K562 (cell line): Measurements from ENCODE around the gene ACSS1. TPM values are rescaled to one million over a fixed set of nuclear protein-coding genes. Genes with fewer than 3 reads are reported as not detected.

ENCODE experiments used
- ATAC-seq: fragments of 200-7000 bp; cut with Tn5 transposase; 3 replicates; pipeline ENCODE4 v1.9.1; 2020; ENCODE audit warnings: moderate library complexity
- BruUV-seq: library from RNA; stranded (reverse); fragments of 400-500 nt; replicated peaks from 2 replicates; lab custom pipeline; 2021; lab: Mats Ljungman, UMichigan
- CTCF ChIA-PET: fragments of 300-600 bp; formaldehyde crosslinking; extraction: SDS; loops from one replicate; lab custom pipeline; 2021; ENCODE audit warnings: low intra/inter-chr PET ratio; lab: Yijun Ruan, JAX
- POLR2A ChIA-PET: fragments of 300-600, 350-650 bp; sonication (Branson Sonifier 250); formaldehyde crosslinking; extraction: SDS; loops from one replicate; lab custom pipeline; 2021; ENCODE audit warnings: antibody characterized with exemption, inconsistent platforms; lab: Yijun Ruan, JAX
- DNase-seq, 4 experiments: peaks; one replicate each; pipeline versions ENCODE4 v3.0.0 to v3.0.0-alpha.2; 2011 to 2018; ENCODE audit warnings: low spot score in 3 of 4, mixed read lengths in 3 of 4; ENCODE audit errors: extremely low read depth in 1 of 4
- FAIRE-seq: peaks from 2 replicates; lab custom pipeline; 2011; peaks lifted over from hg19 to GRCh38; lab: Jason Lieb, UNC
- H2AFZ ChIP-seq: 2 replicates; pipeline ENCODE4 v1.6.0; 2011; ENCODE audit warnings: low read depth, low read length, control low read depth, inconsistent platforms
- H3K27ac ChIP-seq: fragments of 200-600 bp; 3 replicates; pipeline ENCODE4 v1.8.0; 2011; ENCODE audit warnings: low read depth, mild to moderate bottlenecking, control low read depth, inconsistent platforms, low read length, moderate library complexity, mixed read lengths; ENCODE audit errors: extremely low read depth
- H3K27me3 ChIP-seq, 2 experiments: fragments of 300-600 bp in 1 of 2; 2 replicates in 1 of 2; 3 replicates in 1 of 2; pipeline versions ENCODE4 v1.6.0 to v1.8.0; 2011; ENCODE audit warnings: inconsistent platforms in 2 of 2, low read length in 2 of 2, mild to moderate bottlenecking in 1 of 2, mixed read lengths in 1 of 2, moderate library complexity in 1 of 2; ENCODE audit not compliant: control insufficient read depth in 2 of 2, insufficient read depth in 2 of 2
- H3K36me3 ChIP-seq: fragments of 300-600 bp; 3 replicates; pipeline ENCODE4 v1.8.0; 2011; ENCODE audit warnings: mild to moderate bottlenecking, low read length, inconsistent platforms; ENCODE audit not compliant: control insufficient read depth, insufficient read depth
- H3K4me1 ChIP-seq, 2 experiments: fragments of 200-600 bp in 1 of 2; replicated peaks in 1 of 2; 2 replicates in 1 of 2; 3 replicates in 1 of 2; pipeline versions ENCODE4 v1.5.1 to v1.8.0; 2011; ENCODE audit warnings: inconsistent platforms in 2 of 2, low read length in 2 of 2, mild to moderate bottlenecking in 1 of 2, mixed read lengths in 1 of 2, moderate library complexity in 1 of 2; ENCODE audit not compliant: control insufficient read depth in 2 of 2, insufficient read depth in 2 of 2
- H3K4me2 ChIP-seq: 2 replicates; pipeline ENCODE4 v1.6.1; 2011; ENCODE audit warnings: low read length, control low read depth, inconsistent platforms, mixed read lengths; ENCODE audit not compliant: insufficient read depth
- H3K4me3 ChIP-seq: fragments of 200-600 bp; sonication (generic), shearing (Covaris generic); 2 replicates; pipeline ENCODE4 v1.5.1; 2016; ENCODE audit warnings: control low read depth, inconsistent platforms
- H3K79me2 ChIP-seq: fragments of 200-600 bp; 3 replicates; pipeline ENCODE4 v1.8.0; 2011; ENCODE audit warnings: low read length, inconsistent platforms; ENCODE audit not compliant: control insufficient read depth, insufficient read depth
- H3K9ac ChIP-seq, 2 experiments: 2 replicates each; pipeline versions ENCODE4 v1.6.0 to v1.6.1; 2011; ENCODE audit warnings: low read depth in 2 of 2, low read length in 2 of 2, control low read depth in 1 of 2, inconsistent platforms in 1 of 2, mild to moderate bottlenecking in 1 of 2, mixed read lengths in 1 of 2; ENCODE audit not compliant: insufficient read depth in 1 of 2
- H3K9me1 ChIP-seq: one replicate; pipeline ENCODE4 v1.6.0; 2011; ENCODE audit warnings: inconsistent platforms, mild to moderate bottlenecking, low read length, moderate library complexity; ENCODE audit not compliant: control insufficient read depth, insufficient read depth
- H3K9me3 ChIP-seq: replicated peaks from 2 replicates; pipeline ENCODE4 v1.5.1; 2011; ENCODE audit warnings: low read depth, low read length, inconsistent platforms; ENCODE audit not compliant: control insufficient read depth, insufficient read depth
- H4K20me1 ChIP-seq: replicated peaks from 2 replicates; pipeline ENCODE4 v1.6.1; 2011; ENCODE audit warnings: low read length, inconsistent platforms, mixed read lengths; ENCODE audit not compliant: control insufficient read depth, insufficient read depth
- FOXA3 ChIP-seq, 2 experiments: fragments of 450-650 bp in 1 of 2; sonication (generic) in 1 of 2; formaldehyde crosslinking; IDR thresholded peaks in 1 of 2; conservative IDR thresholded peaks in 1 of 2; 2 replicates each; pipeline versions ENCODE4 v1.4.0 to v1.8.0; 2020 to 2022; ENCODE audit warnings: mild to moderate bottlenecking in 2 of 2, missing genetic modification reagents in 1 of 2
- FOXO4 ChIP-seq: fragments of 450-650 bp; formaldehyde crosslinking; IDR thresholded peaks from 2 replicates; pipeline ENCODE4 v1.4.0; 2020; ENCODE audit warnings: mild to moderate bottlenecking, moderate library complexity
- NCOR1 ChIP-seq: fragments of 450-650 bp; IDR thresholded peaks from 2 replicates; pipeline ENCODE4 v1.6.1; 2016; ENCODE audit warnings: mild to moderate bottlenecking, moderate library complexity
- TARDBP ChIP-seq: fragments of 450-650 bp; IDR thresholded peaks from 2 replicates; pipeline ENCODE4 v1.6.1; 2016
- ZHX1 ChIP-seq: fragments of 150-350 bp; conservative IDR thresholded peaks from 2 replicates; pipeline ENCODE4 v1.6.1; 2014; ENCODE audit warnings: low read length
- ZNF398 ChIP-seq: fragments of 250-450 bp; sonication (Bioruptor Pico); IDR thresholded peaks from 2 replicates; pipeline ENCODE4 v1.8.0; 2021; ENCODE audit warnings: moderate library complexity, mild to moderate bottlenecking, inconsistent platforms
- ZNF707 ChIP-seq: fragments of 250-450 bp; sonication (Bioruptor Pico); conservative IDR thresholded peaks from 2 replicates; pipeline ENCODE4 v1.8.0; 2022; ENCODE audit warnings: inconsistent platforms, mild to moderate bottlenecking, moderate library complexity
- WGBS: fragments of 100-300 bp; shearing (Covaris generic); methylation state at CpG from one replicate; pipeline ENCODE4 v1.1.6; 2016; ENCODE audit warnings: low coverage, mixed read lengths; ENCODE audit not compliant: insufficient coverage; ENCODE audit errors: missing lambda C conversion rate; 5-methylcytosine and 5-hydroxymethylcytosine counted together
- in situ Hi-C: fragments of 300-500 bp; cut with MboI; formaldehyde crosslinking; loops from 4 replicates; pipeline ENCODE4 v1.15.0; 2018; ENCODE audit warnings: inconsistent platforms, mixed read lengths
- intact Hi-C: fragments of 100-400 bp; cut with micrococcal nuclease; formaldehyde crosslinking; loops from 2 replicates; pipeline ENCODE4 v1.14.2; 2022
- polyA plus RNA-seq, 8 experiments: library from polyadenylated mRNA; depleted of rRNA in 4 of 8; stranded (reverse) in 5 of 8; unstranded in 3 of 8; fragments of >200 nt; fragmentation: Nextera tagmentation in 2 of 8; fragmentation: Illumina TruSeq in 1 of 8; extraction: Ambion mirVana in 2 of 8; extraction: Trizol in 1 of 8; gene quantifications; 2 replicates each; pipeline versions ENCODE4 v1.2.1 to v1.2.3, GENCODE V29; 2011 to 2014; ENCODE audit warnings: inconsistent platforms in 1 of 8, missing spikeins in 1 of 8
- total RNA-seq, 7 experiments: library from RNA; depleted of rRNA in 6 of 7; stranded (reverse); fragments of >200 nt in 6 of 7; fragmentation: Illumina TruSeq in 2 of 7; extraction: Trizol in 2 of 7; gene quantifications; 2 replicates each; pipeline versions ENCODE4 v1.2.1 to v1.2.3, GENCODE V29; 2011 to 2021; ENCODE audit warnings: low replicate concordance in 1 of 7

Gene ACSS1
- total and polyA plus RNA-seq, 9 of the 15 experiments (the other 6 are each of a cell fraction or from before 2014, with no cell fraction given) = 0.07 to 2.1 (median 0.27) TPM; not detected in 3

GRCh38 chr20:24983896-24984295 lies 74.0 kb downstream of the ACSS1 start:
- no peaks in the 10 kb centered on the region for H4K20me1 ChIP-seq
- no peak overlapping the region for H3K4me3 ChIP-seq
- TF ChIP-seq FOXO4 (CRISPR knock-in tag) (no peak), FOXA3 (CRISPR knock-in tag; conservative IDR thresholded peaks at IDR 0.05 in 1 of 2, IDR thresholded peaks at IDR 0.05 in 1 of 2) (no peak), NCOR1 (no peak), ZHX1 (no peak), ZNF398 (CRISPR knock-in tag) (no peak), ZNF707 (CRISPR knock-in tag) (no peak), TARDBP (no peak)
- intact Hi-C loops = no loop called here
- ChIA-PET POLR2A (interaction anchor here (0.7 kb wide), 1 partner anchor 285 kb away, joined by 3 read pairs; no protein-coding TSS in a partner anchor), CTCF (no interaction called here)
- 93% methylated on average over 8 of the region's 8 CpGs for WGBS
- H3K9me3 ChIP-seq = no peaks in the 10 kb centered on the region
- no peak for FAIRE-seq
- H3K9ac ChIP-seq = no peak overlapping the region
- BruUV-seq = no TSS peak
- peaks cover 10% of the 10 kb centered on the region for H3K79me2 ChIP-seq
- H3K36me3 ChIP-seq = peaks cover 25% of the 10 kb centered on the region; the same call in 2 of the 3 replicates
- no peaks in the 10 kb centered on the region; a peak in 1 of 5 replicates for H3K4me1 ChIP-seq
- no peak for DNase-seq
- H3K27ac ChIP-seq = no peak overlapping the region
- no peak overlapping the region for H3K4me2 ChIP-seq
- no peak overlapping the region for H2AFZ ChIP-seq
- H3K9me1 ChIP-seq = no peaks in the 10 kb centered on the region
- in situ Hi-C loops = no loop called here
- no peaks in the 10 kb centered on the region for H3K27me3 ChIP-seq
- no peak for ATAC-seq
